ENCODE measurements around the gene ENOX1.

GRCh38 chr13:43328907-43329306 is 457.9 kb downstream of the ENOX1 start:
- TF ChIP-seq CTCF (IDR thresholded peaks at IDR 0.05) (no peak), MYBL2 (CRISPR knock-in tag; IDR thresholded peaks at IDR 0.05) (no peak), ZBTB43 (CRISPR knock-in tag; IDR thresholded peaks at IDR 0.05) (no peak), KAT7 (CRISPR knock-in tag; IDR thresholded peaks at IDR 0.05; ENCODE audit: borderline replicate concordance) (no peak), ATF1 (CRISPR knock-in tag; IDR thresholded peaks at IDR 0.05) (no peak), ZNF232 (CRISPR knock-in tag; IDR thresholded peaks at IDR 0.05) (no peak), ESRRA (CRISPR knock-in tag; IDR thresholded peaks at IDR 0.05; ENCODE audit: borderline replicate concordance) (no peak), AFF4 (CRISPR knock-in tag; IDR thresholded peaks at IDR 0.05; ENCODE audit: borderline replicate concordance) (no peak), MLX (CRISPR knock-in tag; IDR thresholded peaks at IDR 0.05) (no peak), TCF7 (CRISPR knock-in tag; IDR thresholded peaks at IDR 0.05; ENCODE audit: low read depth) (no peak), ZNF423 (CRISPR knock-in tag; IDR thresholded peaks at IDR 0.05) (no peak)
